K562 (cell line): Measurements from ENCODE around the gene PRRC2B. TPM values are rescaled to one million over a fixed set of nuclear protein-coding genes. Genes with fewer than 3 reads are reported as not detected.

Experiments
- BRCA1 ChIP-seq, 2 experiments: fragments of 450-650 bp in 1 of 2; sonication (generic) in 1 of 2; formaldehyde crosslinking in 1 of 2; IDR thresholded peaks; 2 replicates each; pipeline versions ENCODE4 v1.5.0 to v1.6.1; 2017 to 2020; ENCODE audit warnings: mild to moderate bottlenecking in 1 of 2, missing genetic modification reagents in 1 of 2
- BRD9 ChIP-seq: fragments of 450-650 bp; IDR thresholded peaks from 2 replicates; pipeline ENCODE4 v1.6.1; 2018; ENCODE audit warnings: low read depth; ENCODE audit not compliant: partially characterized antibody
- NR4A1 ChIP-seq, 2 experiments: fragments of 250-450 bp in 1 of 2; fragments of 450-650 bp in 1 of 2; sonication (Bioruptor Pico) in 1 of 2; IDR thresholded peaks; 2 replicates each; pipeline versions ENCODE4 v1.4.0 to v1.6.1; 2016 to 2020; ENCODE audit warnings: mild to moderate bottlenecking in 2 of 2, missing compliant biosample characterization in 1 of 2, missing genetic modification characterization in 1 of 2, moderate library complexity in 1 of 2
- RBM15 ChIP-seq: fragments of 200-400 bp; formaldehyde crosslinking; IDR thresholded peaks from 2 replicates; pipeline ENCODE4 v1.6.1; 2018; ENCODE audit warnings: mild to moderate bottlenecking, low read length, moderate library complexity; ENCODE audit not compliant: insufficient read depth
- RERE ChIP-seq: sonication (generic); formaldehyde crosslinking; IDR thresholded peaks from 2 replicates; pipeline ENCODE4 v1.8.0; 2023; ENCODE audit warnings: missing genetic modification reagents, mild to moderate bottlenecking, borderline replicate concordance
- SMAD4 ChIP-seq: fragments of 250-450 bp; sonication (Bioruptor Pico); conservative IDR thresholded peaks from 2 replicates; pipeline ENCODE4 v1.8.0; 2021; ENCODE audit warnings: inconsistent platforms, mild to moderate bottlenecking, moderate library complexity
- STAG1 ChIP-seq: sonication (generic); formaldehyde crosslinking; IDR thresholded peaks from 2 replicates; pipeline ENCODE4 v1.5.0; 2020; ENCODE audit warnings: missing genetic modification reagents, borderline replicate concordance
- ZNF436 ChIP-seq: fragments of 250-450, 450-650 bp; sonication (Bioruptor Pico); formaldehyde crosslinking; IDR thresholded peaks from 2 replicates; pipeline ENCODE4 v1.7.0; 2020; ENCODE audit warnings: mild to moderate bottlenecking
- ZNF507 ChIP-seq: conservative IDR thresholded peaks from 2 replicates; pipeline ENCODE4 v1.6.1; 2017; ENCODE audit warnings: missing genetic modification characterization, missing compliant biosample characterization
- ZNF586 ChIP-seq: fragments of 450-650 bp; formaldehyde crosslinking; conservative IDR thresholded peaks from 2 replicates; pipeline ENCODE4 v1.4.0; 2020; ENCODE audit warnings: mild to moderate bottlenecking, moderate library complexity
- polyA plus RNA-seq, 8 experiments: library from polyadenylated mRNA; depleted of rRNA in 4 of 8; stranded (reverse) in 5 of 8; unstranded in 3 of 8; fragments of >200 nt; fragmentation: Nextera tagmentation in 2 of 8; fragmentation: Illumina TruSeq in 1 of 8; extraction: Ambion mirVana in 2 of 8; extraction: Trizol in 1 of 8; gene quantifications; 2 replicates each; pipeline versions ENCODE4 v1.2.1 to v1.2.3, GENCODE V29; 2011 to 2014; ENCODE audit warnings: inconsistent platforms in 1 of 8, missing spikeins in 1 of 8
- total RNA-seq, 7 experiments: library from RNA; depleted of rRNA in 6 of 7; stranded (reverse); fragments of >200 nt in 6 of 7; fragmentation: Illumina TruSeq in 2 of 7; extraction: Trizol in 2 of 7; gene quantifications; 2 replicates each; pipeline versions ENCODE4 v1.2.1 to v1.2.3, GENCODE V29; 2011 to 2021; ENCODE audit warnings: low replicate concordance in 1 of 7
- TF ChIP-seq, protein P1 (sequence below), 2 experiments: fragments of 450-650 bp; formaldehyde crosslinking in 1 of 2; IDR thresholded peaks; 2 replicates each; pipeline versions ENCODE4 v1.4.0 to v1.6.1; 2014 to 2020; ENCODE audit warnings: mild to moderate bottlenecking in 2 of 2, borderline replicate concordance in 1 of 2, low read depth in 1 of 2

Gene PRRC2B
- total and polyA plus RNA-seq, 9 of the 15 experiments (the other 6 are each of a cell fraction or from before 2014, with no cell fraction given): 0.34 to 125 (median 30.9) TPM

DNA sequence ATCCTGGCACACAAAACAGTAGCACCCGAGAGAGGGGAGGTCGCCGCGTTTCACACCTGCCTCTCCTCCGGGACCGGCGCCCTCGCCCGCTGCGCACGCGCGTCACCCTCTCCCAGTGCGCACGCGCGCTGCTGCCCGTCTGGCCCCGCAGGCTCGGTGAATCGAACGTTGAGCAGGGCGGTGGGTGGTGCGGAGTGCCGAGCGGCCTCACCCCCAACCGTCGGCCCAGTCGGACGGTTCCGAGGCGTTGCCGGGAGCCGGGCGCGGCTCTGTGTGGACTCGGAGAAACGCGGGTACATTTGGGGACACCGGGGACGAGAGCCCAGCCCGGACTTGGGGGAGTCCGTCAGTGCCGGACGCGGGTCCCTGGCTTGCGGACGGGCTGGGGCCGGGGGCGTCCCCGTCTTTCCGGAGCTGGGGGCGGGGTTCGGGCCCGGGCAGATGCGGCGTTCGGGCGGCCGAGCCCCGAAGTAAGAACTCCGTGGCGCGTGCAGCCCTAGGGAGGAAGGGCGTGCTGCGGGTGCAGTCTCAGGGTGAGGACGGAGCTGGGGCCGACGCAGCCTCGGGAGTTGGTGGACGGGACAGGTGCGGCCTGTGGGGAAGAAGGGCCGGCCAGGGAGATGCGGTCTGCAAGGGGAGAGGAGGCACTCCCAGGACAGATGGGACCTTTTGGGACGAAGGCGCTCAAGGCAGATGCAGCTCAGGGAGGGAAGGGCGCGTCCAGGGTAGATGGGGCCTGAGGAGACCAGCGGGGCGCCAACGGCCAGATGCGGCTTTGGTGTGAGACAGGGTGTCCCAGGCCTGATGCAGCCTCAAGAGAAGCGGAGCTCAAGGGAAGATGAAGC is 109.1 kb downstream of the PRRC2B start, which contains the start of gene POMT1 (continued):
- TF ChIP-seq, protein P1, sequence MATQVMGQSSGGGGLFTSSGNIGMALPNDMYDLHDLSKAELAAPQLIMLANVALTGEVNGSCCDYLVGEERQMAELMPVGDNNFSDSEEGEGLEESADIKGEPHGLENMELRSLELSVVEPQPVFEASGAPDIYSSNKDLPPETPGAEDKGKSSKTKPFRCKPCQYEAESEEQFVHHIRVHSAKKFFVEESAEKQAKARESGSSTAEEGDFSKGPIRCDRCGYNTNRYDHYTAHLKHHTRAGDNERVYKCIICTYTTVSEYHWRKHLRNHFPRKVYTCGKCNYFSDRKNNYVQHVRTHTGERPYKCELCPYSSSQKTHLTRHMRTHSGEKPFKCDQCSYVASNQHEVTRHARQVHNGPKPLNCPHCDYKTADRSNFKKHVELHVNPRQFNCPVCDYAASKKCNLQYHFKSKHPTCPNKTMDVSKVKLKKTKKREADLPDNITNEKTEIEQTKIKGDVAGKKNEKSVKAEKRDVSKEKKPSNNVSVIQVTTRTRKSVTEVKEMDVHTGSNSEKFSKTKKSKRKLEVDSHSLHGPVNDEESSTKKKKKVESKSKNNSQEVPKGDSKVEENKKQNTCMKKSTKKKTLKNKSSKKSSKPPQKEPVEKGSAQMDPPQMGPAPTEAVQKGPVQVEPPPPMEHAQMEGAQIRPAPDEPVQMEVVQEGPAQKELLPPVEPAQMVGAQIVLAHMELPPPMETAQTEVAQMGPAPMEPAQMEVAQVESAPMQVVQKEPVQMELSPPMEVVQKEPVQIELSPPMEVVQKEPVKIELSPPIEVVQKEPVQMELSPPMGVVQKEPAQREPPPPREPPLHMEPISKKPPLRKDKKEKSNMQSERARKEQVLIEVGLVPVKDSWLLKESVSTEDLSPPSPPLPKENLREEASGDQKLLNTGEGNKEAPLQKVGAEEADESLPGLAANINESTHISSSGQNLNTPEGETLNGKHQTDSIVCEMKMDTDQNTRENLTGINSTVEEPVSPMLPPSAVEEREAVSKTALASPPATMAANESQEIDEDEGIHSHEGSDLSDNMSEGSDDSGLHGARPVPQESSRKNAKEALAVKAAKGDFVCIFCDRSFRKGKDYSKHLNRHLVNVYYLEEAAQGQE (IDR thresholded peaks at IDR 0.05; ENCODE audit: borderline replicate concordance): peak; percentile 99
- TF ChIP-seq, protein P1 (CRISPR knock-in tag; IDR thresholded peaks at IDR 0.05; ENCODE audit: low read depth): no peak
- peak; percentile 57 for TF ChIP-seq SMAD4 (CRISPR knock-in tag)
- TF ChIP-seq BRD9: no peak
- TF ChIP-seq RERE (CRISPR knock-in tag): no peak
- TF ChIP-seq RBM15: no peak
- TF ChIP-seq STAG1 (CRISPR knock-in tag): no peak
- TF ChIP-seq ZNF436 (CRISPR knock-in tag): no peak
- no peak for TF ChIP-seq ZNF586 (CRISPR knock-in tag)
- TF ChIP-seq NR4A1 (CRISPR knock-in tag; IDR thresholded peaks at IDR 0.05): no peak
- no peak for TF ChIP-seq NR4A1 (tag; IDR thresholded peaks at IDR 0.05)
- no peak for TF ChIP-seq ZNF507 (tag)
- no peak for TF ChIP-seq BRCA1 (IDR thresholded peaks at IDR 0.05)
- TF ChIP-seq BRCA1 (CRISPR knock-in tag; IDR thresholded peaks at IDR 0.05): no peak
